HepG2 (cell line): ENCODE data around the gene CAMK1D. TPM values are rescaled to one million over a fixed set of nuclear protein-coding genes. Genes with fewer than 3 reads are reported as not detected.

ENCODE experiments used
- ATAC-seq: fragments of 200-7000 bp; cut with Tn5 transposase; 3 replicates; pipeline ENCODE4 v1.9.1; 2020; ENCODE audit warnings: mild to moderate bottlenecking, moderate library complexity
- BruUV-seq: library from RNA; stranded (reverse); fragments of 400-500 nt; replicated peaks from 2 replicates; lab custom pipeline; 2021; lab: Mats Ljungman, UMichigan
- CTCF ChIA-PET: fragments of 300-600 bp; formaldehyde crosslinking; extraction: SDS; loops from one replicate; lab custom pipeline; 2021; ENCODE audit warnings: low total read pairs, inconsistent platforms, low intra/inter-chr PET ratio; lab: Yijun Ruan, JAX
- POLR2A ChIA-PET: fragments of 350-600 bp; sonication (Branson Sonifier 250); formaldehyde crosslinking; loops from one replicate; lab custom pipeline; 2020; ENCODE audit warnings: antibody characterized with exemption, inconsistent platforms; lab: Yijun Ruan, JAX
- DNase-seq: peaks from one replicate; pipeline ENCODE4 v3.0.0-alpha.2; 2015; ENCODE audit warnings: low spot score
- FAIRE-seq: peaks from 3 replicates; lab custom pipeline; 2011; peaks lifted over from hg19 to GRCh38; lab: Jason Lieb, UNC
- H2AFZ ChIP-seq: one replicate; pipeline ENCODE4 v1.6.1; 2011; ENCODE audit warnings: low read length, inconsistent platforms
- H3K27ac ChIP-seq: fragments of 300-600 bp; 3 replicates; pipeline ENCODE4 v1.8.0; 2011; ENCODE audit warnings: mixed run types, mild to moderate bottlenecking, mixed read lengths, low read length, inconsistent platforms; ENCODE audit not compliant: insufficient read depth; ENCODE audit errors: extremely low read length
- H3K27me3 ChIP-seq, 2 experiments: fragments of 200-600 bp in 1 of 2; 2 replicates in 1 of 2; 3 replicates in 1 of 2; pipeline versions ENCODE4 v1.6.0 to v1.8.0; 2011; ENCODE audit warnings: low read length in 2 of 2, mild to moderate bottlenecking in 2 of 2, moderate library complexity in 2 of 2, inconsistent platforms in 1 of 2; ENCODE audit not compliant: insufficient read depth in 2 of 2, control insufficient read depth in 1 of 2
- H3K36me3 ChIP-seq, 2 experiments: fragments of 200-600 bp in 1 of 2; replicated peaks in 1 of 2; 2 replicates in 1 of 2; 3 replicates in 1 of 2; pipeline versions ENCODE4 v1.5.1 to v1.8.0; 2011; ENCODE audit warnings: low read length in 2 of 2, inconsistent platforms in 1 of 2; ENCODE audit not compliant: insufficient read depth in 2 of 2, control insufficient read depth in 1 of 2
- H3K4me1 ChIP-seq: 2 replicates; pipeline ENCODE4 v1.5.1; 2012; ENCODE audit warnings: low read length, inconsistent platforms; ENCODE audit not compliant: insufficient read depth
- H3K4me2 ChIP-seq: 2 replicates; pipeline ENCODE4 v1.6.0; 2011; ENCODE audit warnings: low read depth, low read length, inconsistent platforms
- H3K4me3 ChIP-seq, 3 experiments: fragments of 200-600 bp in 1 of 3; sonication (generic), shearing (Covaris generic) in 1 of 3; replicated peaks in 1 of 3; 2 replicates each; pipeline ENCODE4 v1.5.1; 2011 to 2016; ENCODE audit warnings: low read length in 3 of 3, inconsistent platforms in 2 of 3, low read depth in 2 of 3, mild to moderate bottlenecking in 2 of 3, control low read depth in 1 of 3, mixed read lengths in 1 of 3; ENCODE audit not compliant: insufficient read depth in 1 of 3
- H3K79me2 ChIP-seq: one replicate; pipeline ENCODE4 v1.6.1; 2011; ENCODE audit warnings: low read length, inconsistent platforms; ENCODE audit not compliant: insufficient read depth
- H3K9ac ChIP-seq: 2 replicates; pipeline ENCODE4 v1.6.0; 2011; ENCODE audit warnings: mild to moderate bottlenecking, low read depth, low read length, inconsistent platforms; ENCODE audit not compliant: insufficient read depth
- H3K9me3 ChIP-seq: 2 replicates; pipeline ENCODE4 v1.5.1; 2012; ENCODE audit warnings: mild to moderate bottlenecking, low read length
- H4K20me1 ChIP-seq: 2 replicates; pipeline ENCODE4 v1.6.0; 2011; ENCODE audit warnings: inconsistent platforms, mild to moderate bottlenecking, low read length, moderate library complexity; ENCODE audit not compliant: insufficient read depth
- AGO1 ChIP-seq: fragments of 200-400 bp; formaldehyde crosslinking; IDR thresholded peaks from 2 replicates; pipeline ENCODE4 v1.6.1; 2017; ENCODE audit warnings: mild to moderate bottlenecking, low read depth, low read length, moderate library complexity; ENCODE audit not compliant: poor library complexity, severe bottlenecking
- ARID3A ChIP-seq: IDR thresholded peaks from 2 replicates; pipeline ENCODE4 v1.6.1; 2012; ENCODE audit warnings: low read depth, low read length, improper control_type of control experiment
- FOXA1 ChIP-seq, 2 experiments: fragments of 450-650 bp in 1 of 2; sonication (generic) in 1 of 2; formaldehyde crosslinking in 1 of 2; IDR thresholded peaks; 2 replicates each; pipeline versions ENCODE4 v1.4.0 to v1.6.1; 2016 to 2020; ENCODE audit warnings: missing genetic modification reagents in 1 of 2
- FUBP1 ChIP-seq: sonication (generic); formaldehyde crosslinking; IDR thresholded peaks from 2 replicates; pipeline ENCODE4 v1.5.1; 2020; ENCODE audit warnings: missing genetic modification reagents, mild to moderate bottlenecking, borderline replicate concordance
- GLMP ChIP-seq: sonication (generic); formaldehyde crosslinking; IDR thresholded peaks from 2 replicates; pipeline ENCODE4 v1.9.0; 2021; ENCODE audit warnings: missing genetic modification reagents, mild to moderate bottlenecking, borderline replicate concordance
- JDP2 ChIP-seq: sonication (generic); formaldehyde crosslinking; IDR thresholded peaks from 2 replicates; pipeline ENCODE4 v1.8.1; 2022; ENCODE audit warnings: missing genetic modification reagents, borderline replicate concordance
- NCOR1 ChIP-seq: fragments of 200-600 bp; sonication (generic); IDR thresholded peaks from 2 replicates; pipeline ENCODE4 v1.7.0; 2017; ENCODE audit warnings: antibody characterized with exemption, low read length, borderline replicate concordance
- SSRP1 ChIP-seq: IDR thresholded peaks from 2 replicates; pipeline ENCODE4 v1.6.1; 2016; ENCODE audit warnings: control low read depth
- ZNF3 ChIP-seq: IDR thresholded peaks from 2 replicates; pipeline ENCODE4 v1.7.0; 2017; ENCODE audit warnings: inconsistent platforms
- ZNF598 ChIP-seq: sonication (generic); formaldehyde crosslinking; IDR thresholded peaks from 2 replicates; pipeline ENCODE4 v1.5.1; 2020; ENCODE audit warnings: mild to moderate bottlenecking, missing genetic modification reagents, borderline replicate concordance
- ZNF784 ChIP-seq: sonication (generic); formaldehyde crosslinking; IDR thresholded peaks from 2 replicates; pipeline ENCODE4 v1.5.1; 2020; ENCODE audit warnings: missing genetic modification reagents, mild to moderate bottlenecking, borderline replicate concordance
- WGBS: methylation state at CpG from one replicate; pipeline ENCODE4 v1.1.6; 2017; ENCODE audit warnings: low lambda C conversion rate; 5-methylcytosine and 5-hydroxymethylcytosine counted together
- in situ Hi-C: cut with HindIII; loops from 2 replicates; pipeline ENCODE4 v1.10.0; 2017; ENCODE audit warnings: low pct_unique_long_range_greater_than_20kb; ENCODE audit not compliant: extremely low pct_ligation_motif_present
- intact Hi-C: fragments of 100-400 bp; cut with micrococcal nuclease; formaldehyde crosslinking; loops from one replicate; pipeline ENCODE4 v1.10.0; 2022; ENCODE audit not compliant: unreplicated experiment
- polyA plus RNA-seq, 8 experiments: library from polyadenylated mRNA; depleted of rRNA in 3 of 8; stranded (reverse) in 7 of 8; unstranded in 1 of 8; fragments of >200 nt; fragmentation: Illumina TruSeq in 4 of 8; extraction: Trizol in 4 of 8; gene quantifications; 2 replicates each; pipeline versions ENCODE4 v1.2.1 to v1.2.3, GENCODE V29; 2011 to 2016; ENCODE audit warnings: low read depth in 4 of 8, missing spikeins in 1 of 8, mixed read lengths in 1 of 8; ENCODE audit not compliant: insufficient read depth in 1 of 8
- total RNA-seq, 5 experiments: library from RNA; depleted of rRNA; stranded (reverse); fragments of >200 nt; fragmentation: Illumina TruSeq; extraction: Trizol; gene quantifications; 2 replicates each; pipeline ENCODE4 v1.2.3, GENCODE V29; 2016; ENCODE audit warnings: low read depth in 1 of 5

CAMK1D gene
- total and polyA plus RNA-seq, 2 of the 13 experiments (the other 11 are each of a cell fraction or from before 2014, with no cell fraction given): under 0.01 TPM; not detected in 1

GRCh38 chr10:12685261-12686058 lies 336.1 kb downstream of the CAMK1D start:
- no peak for FAIRE-seq
- H3K36me3 ChIP-seq: no peaks in the 10 kb centered on the region
- no TSS peak for BruUV-seq

More at GRCh38 chr10:12685261-12686058, 336.1 kb downstream of the CAMK1D start:
- ChIA-PET POLR2A (no interaction called here), CTCF (no interaction called here)
- H3K4me2 ChIP-seq: no peak overlapping the region
- H4K20me1 ChIP-seq: no peaks in the 10 kb centered on the region
- DNase-seq: no peak
- H3K4me3 ChIP-seq: no peak overlapping the region
- H3K4me1 ChIP-seq: peaks cover 7% of the 10 kb centered on the region; the same call in 1 of the 2 replicates
- no peak for ATAC-seq
- intact Hi-C loops: no loop called here
- no peaks in the 10 kb centered on the region for H3K9me3 ChIP-seq
- no peak for TF ChIP-seq FOXA1 (IDR thresholded peaks at IDR 0.05)
- no peak for TF ChIP-seq FOXA1 (CRISPR knock-in tag; IDR thresholded peaks at IDR 0.05)
- TF ChIP-seq ZNF598 (CRISPR knock-in tag): no peak
- TF ChIP-seq SSRP1 (CRISPR knock-in tag): no peak
- no peak for TF ChIP-seq ZNF3 (CRISPR knock-in tag)
- no peak for TF ChIP-seq AGO1
- no peak for TF ChIP-seq ZNF784
- TF ChIP-seq ARID3A: no peak
- no peak for TF ChIP-seq FUBP1 (CRISPR knock-in tag)
- no peak for TF ChIP-seq JDP2
- no peak for TF ChIP-seq NCOR1
- no peak for TF ChIP-seq GLMP (CRISPR knock-in tag)
- TF ChIP-seq, all 625 proteins: peak for 0
- peaks cover 1 to 4% of the 10 kb centered on the region in 2 experiments; a peak in 1 of 5 replicates for H3K27me3 ChIP-seq
- in situ Hi-C loops: no loop called here
- H3K79me2 ChIP-seq: no peaks in the 10 kb centered on the region
- H2AFZ ChIP-seq: no peak overlapping the region
- WGBS: 47% methylated on average over 11 of the region's 11 CpGs
- no peak overlapping the region for H3K9ac ChIP-seq
- H3K27ac ChIP-seq: no peak overlapping the region
